Stomach (tissue), 9 donors: ENCODE measurements around the gene SGPP1. TPM values are rescaled to one million over a fixed set of nuclear protein-coding genes. Genes with fewer than 3 reads are reported as not detected.

Experiments
- DNase-seq, 2 donors: peaks; one replicate each; pipeline versions ENCODE4 v3.0.0 to v3.0.0-alpha.2; 2013 to 2019
- H3K27ac ChIP-seq, 5 donors: fragments of 200-600 bp in 4 of 5; sonication (generic) in 4 of 5; one replicate each; pipeline ENCODE4 v1.5.1; 2013 to 2019; ENCODE audit warnings: mild to moderate bottlenecking in 1 of 5, moderate library complexity in 1 of 5
- H3K27me3 ChIP-seq, 3 donors: fragments of 200-600 bp; sonication (generic); one replicate each; pipeline ENCODE4 v1.5.1; 2017 to 2019; ENCODE audit warnings: mixed run types in 1 of 3
- H3K36me3 ChIP-seq, 4 donors: fragments of 200-600 bp; sonication (generic); 1 replicate in 3 of 4; 2 replicates in 1 of 4; pipeline ENCODE4 v1.5.1; 2016 to 2019
- H3K4me1 ChIP-seq, 4 donors: fragments of 200-600 bp; sonication (generic); one replicate each; pipeline ENCODE4 v1.5.1; 2016 to 2019
- H3K4me3 ChIP-seq, 4 donors: fragments of 200-600 bp; sonication (generic) in 3 of 4; one replicate each; pipeline ENCODE4 v1.5.1; 2016 to 2019; ENCODE audit warnings: mild to moderate bottlenecking in 1 of 4
- H3K9me3 ChIP-seq, 4 donors: fragments of 200-600 bp; sonication (generic); one replicate each; pipeline ENCODE4 v1.5.1; 2016 to 2019
- CTCF ChIP-seq, 7 experiments: fragments of 450-650 bp in 4 of 7; fragments of 200-600 bp in 3 of 7; sonication (generic) in 3 of 7; IDR thresholded peaks; one replicate each; pipeline ENCODE4 v1.5.1; 2016 to 2019; ENCODE audit warnings: antibody characterized with exemption in 7 of 7, control low read depth in 2 of 7, mild to moderate bottlenecking in 1 of 7
- EP300 ChIP-seq: sonication (generic); formaldehyde crosslinking; IDR thresholded peaks from one replicate; pipeline ENCODE4 v1.6.1; 2017; ENCODE audit warnings: antibody characterized with exemption
- POLR2A ChIP-seq, 4 donors: fragments of 450-650 bp; IDR thresholded peaks; one replicate each; pipeline ENCODE4 v1.6.1; 2016; ENCODE audit warnings: antibody characterized with exemption in 4 of 4, control low read depth in 2 of 4, mild to moderate bottlenecking in 1 of 4, moderate library complexity in 1 of 4
- POLR2AphosphoS5 ChIP-seq, 3 donors: sonication (generic); formaldehyde crosslinking; IDR thresholded peaks; one replicate each; pipeline ENCODE4 v1.6.1; 2016; ENCODE audit warnings: antibody characterized with exemption in 3 of 3
- WGBS, 5 donors: extraction: QIAGEN DNeasy Blood & Tissue Kit in 3 of 5; methylation state at CpG; one replicate each; pipeline versions ENCODE4 v1.1.5 to v1.1.7; 2013 to 2018; 5-methylcytosine and 5-hydroxymethylcytosine counted together
- intact Hi-C: fragments of 100-400 bp; cut with DNase I; formaldehyde crosslinking; loops from one replicate; pipeline ENCODE4 v1.15.1; 2023; ENCODE audit warnings: low total_unique reads
- polyA plus RNA-seq, 3 donors: library from polyadenylated mRNA; stranded (reverse); fragments of 200-250 nt; gene quantifications; one replicate each; pipeline ENCODE4 v1.2.3, GENCODE V29; 2013
- total RNA-seq, 5 donors: library from RNA; depleted of rRNA; stranded (reverse); fragments of >200 nt; gene quantifications; one replicate each; pipeline versions ENCODE4 v1.1.0 to v1.2.3, GENCODE V29; 2014 to 2016
- donor health status: healthy with polysubstance abuse.
- donor health status: Bipolar disorder and iron deficiency.
- donor health status: healthy.

The SGPP1 gene
- total and polyA plus RNA-seq, 8 donors = 2.7 to 37.7 (median 16.6) TPM

- intact Hi-C loops = no loop called here
- peak overlapping the region in 3 of 5 donors; percentile 88 to 94 (median 91) for H3K27ac ChIP-seq
- DNase-seq = no peak
- 3 to 7% (median 4%) methylated on average over 5 of the region's 5 CpGs for WGBS, 5 donors
- peak overlapping the region; percentile 74 to 98 (median 90) for H3K4me3 ChIP-seq
- H3K27me3 ChIP-seq = no peaks in the 10 kb centered on the region
- peaks cover 11 to 38% (median 28%) of the 10 kb centered on the region in 4 donors for H3K4me1 ChIP-seq
- no peaks in the 10 kb centered on the region for H3K9me3 ChIP-seq
- no peak for TF ChIP-seq EP300
- no peak for TF ChIP-seq CTCF (IDR thresholded peaks at IDR 0.05)
- no peak for TF ChIP-seq POLR2AphosphoS5 (IDR thresholded peaks at IDR 0.05)
- TF ChIP-seq POLR2A (IDR thresholded peaks at IDR 0.05) = no peak
- peaks cover 0 to 6% (median 2%) of the 10 kb centered on the region in 4 donors for H3K36me3 ChIP-seq
These were observed 1.4 kb downstream of the SGPP1 start for GRCh38 chr14:63726499-63726898.

GRCh38 chr14:63725786-63726460, 1.9 kb downstream of the SGPP1 start:
- H3K27ac ChIP-seq = no peak overlapping the region
- H3K4me1 ChIP-seq = peaks cover 11 to 38% (median 28%) of the 10 kb centered on the region in 4 donors
- WGBS, 5 donors = 58 to 69% (median 66%) methylated on average over 8 of the region's 8 CpGs
- no peaks in the 10 kb centered on the region for H3K27me3 ChIP-seq
- H3K36me3 ChIP-seq = peaks cover 0 to 10% (median 3%) of the 10 kb centered on the region in 4 donors
- intact Hi-C loops = no loop called here
- TF ChIP-seq POLR2AphosphoS5 (IDR thresholded peaks at IDR 0.05) (no peak), EP300 (no peak), CTCF (IDR thresholded peaks at IDR 0.05) (no peak)
- no peaks in the 10 kb centered on the region for H3K9me3 ChIP-seq
- peak overlapping the region; percentile 74 to 98 (median 90) for H3K4me3 ChIP-seq
- DNase-seq = no peak

GRCh38 chr14:63717702-63718101, 10.2 kb downstream of the SGPP1 start:
- no peaks in the 10 kb centered on the region for H3K27me3 ChIP-seq
- peaks cover 12 to 26% (median 19%) of the 10 kb centered on the region in 4 donors for H3K9me3 ChIP-seq
- TF ChIP-seq EP300 (no peak), CTCF (IDR thresholded peaks at IDR 0.05) (no peak), POLR2A (IDR thresholded peaks at IDR 0.05) (no peak), POLR2AphosphoS5 (IDR thresholded peaks at IDR 0.05) (no peak)
- no peak for DNase-seq
- WGBS, 5 donors = 89 to 95% (median 90%) methylated on average over 2 of the region's 2 CpGs
- no peak overlapping the region for H3K4me3 ChIP-seq
- no peak overlapping the region for H3K27ac ChIP-seq
- intact Hi-C loops = no loop called here
- H3K36me3 ChIP-seq = peaks cover 0 to 47% (median 24%) of the 10 kb centered on the region in 4 donors
- peaks cover 0 to 15% (median 6%) of the 10 kb centered on the region in 4 donors for H3K4me1 ChIP-seq

- TF ChIP-seq POLR2AphosphoS5 (IDR thresholded peaks at IDR 0.05) (no peak), CTCF (IDR thresholded peaks at IDR 0.05) (no peak), EP300 (no peak), POLR2A (IDR thresholded peaks at IDR 0.05) (no peak)
- Histone ChIP-seq H3K27me3 (no peaks in the 10 kb centered on the region), H3K36me3 (peaks cover 0 to 32% (median 15%) of the 10 kb centered on the region in 4 donors), H3K9me3 (peaks cover 12 to 26% (median 19%) of the 10 kb centered on the region in 4 donors), H3K27ac (no peak overlapping the region), H3K4me1 (peaks cover 0 to 15% (median 6%) of the 10 kb centered on the region in 4 donors), H3K4me3 (no peak overlapping the region)
- DNase-seq = no peak
- WGBS, 5 donors = 89 to 98% (median 96%) methylated on average over 2 of the region's 2 CpGs
- intact Hi-C loops = no loop called here
These were observed 12.5 kb downstream of the SGPP1 start for GRCh38 chr14:63715360-63715759.
